HG03457 (cell line): ENCODE data around the gene SHE.
"Not testable (repeated sequence)": the region's sequence is repeated elsewhere in the genome, so short reads cannot be mapped to it uniquely, and the experiment has no call there.

Experiments
- ATAC-seq: cut with Tn5 transposase; IDR thresholded peaks from one replicate; pipeline ENCODE4 v1.9.1; 2021; ENCODE audit warnings: moderate number of reproducible peaks; ENCODE audit not compliant: unreplicated experiment

SHE gene

GRCh38 chr1:154502066-154502743 lies at the start of gene SHE, which contains the start of gene TDRD10:
Gene SHE, minus strand, starts transcription at chr1:154502412. Its CDS starts 386 bp downstream, at chr1:154502026.
Gene TDRD10, plus strand, starts transcription at chr1:154502219. Its CDS starts 4,685 bp downstream, at chr1:154506904.
- no peak for ATAC-seq

GRCh38 chr1:154551474-154551873 lies 49.3 kb upstream of the SHE start:
- ATAC-seq, result no peak

GRCh38 chr1:154550657-154551056 lies 48.4 kb upstream of the SHE start:
- no peak for ATAC-seq

GRCh38 chr1:154550070-154550469 lies 47.9 kb upstream of the SHE start:
- no peak for ATAC-seq

GRCh38 chr1:154549202-154549770 lies 47.1 kb upstream of the SHE start:
- ATAC-seq, result no peak

GRCh38 chr1:154548028-154548427 lies 45.8 kb upstream of the SHE start:
- no peak for ATAC-seq

- ATAC-seq, result no peak
Observed at GRCh38 chr1:154547105-154547732, 45.0 kb upstream of the SHE start.

- ATAC-seq, result no peak
Observed at GRCh38 chr1:154546264-154547063, 44.3 kb upstream of the SHE start.

- ATAC-seq, result no peak
Observed at GRCh38 chr1:154541231-154541630, 39.0 kb upstream of the SHE start.

- no peak for ATAC-seq
Observed at GRCh38 chr1:154539486-154540483, 37.6 kb upstream of the SHE start.

- no peak for ATAC-seq
Observed at GRCh38 chr1:154536570-154536969, 34.4 kb upstream of the SHE start.

GRCh38 chr1:154533952-154534844 lies 32.0 kb upstream of the SHE start:
- no peak for ATAC-seq

- not testable (repeated sequence) for ATAC-seq
Observed at GRCh38 chr1:154531950-154532349, 29.7 kb upstream of the SHE start.

- ATAC-seq, result no peak
Observed at GRCh38 chr1:154529308-154529707, 27.1 kb upstream of the SHE start.

- ATAC-seq, result no peak
Observed at GRCh38 chr1:154527192-154527591, 25.0 kb upstream of the SHE start.

- no peak for ATAC-seq
Observed at GRCh38 chr1:154524881-154525280, 22.7 kb upstream of the SHE start.

- ATAC-seq, result no peak
Observed at GRCh38 chr1:154521695-154522094, 19.5 kb upstream of the SHE start.

- ATAC-seq, result no peak
Observed at GRCh38 chr1:154520333-154520732, 18.1 kb upstream of the SHE start.

GRCh38 chr1:154519591-154519991 lies 17.4 kb upstream of the SHE start:
- no peak for ATAC-seq
